Common myeloid progenitor, CD34-positive (primary cell): Measurements from ENCODE around the gene IL12A.

ENCODE experiments used
- CTCF ChIA-PET: fragments of 350-600 bp; sonication (Branson Sonifier 250); formaldehyde crosslinking; loops from one replicate; lab custom pipeline; 2021; ENCODE audit warnings: antibody characterized with exemption; lab: Charles Lee
- POLR2A ChIA-PET: fragments of 350-600 bp; sonication (Branson Sonifier 250); formaldehyde crosslinking; loops from one replicate; lab custom pipeline; 2021; ENCODE audit warnings: antibody characterized with exemption; lab: Charles Lee
- DNase-seq, 3 donors: peaks; one replicate each; pipeline versions ENCODE4 v3.0.0 to v3.0.0-alpha.2; 2013
- H3K27ac ChIP-seq, 2 experiments: 1 replicate in 1 of 2; 2 replicates in 1 of 2; pipeline ENCODE4 v1.7.0; 2013; ENCODE audit warnings: inconsistent platforms in 2 of 2, low read length in 2 of 2, mild to moderate bottlenecking in 2 of 2, low read depth in 1 of 2, moderate library complexity in 1 of 2; ENCODE audit not compliant: severe bottlenecking in 2 of 2, insufficient read depth in 1 of 2, poor library complexity in 1 of 2
- H3K27me3 ChIP-seq, 5 experiments: replicated peaks in 2 of 5; 1 replicate in 3 of 5; 2 replicates in 2 of 5; pipeline versions ENCODE4 v1.6.1 to v1.7.0; 2013; ENCODE audit warnings: low read length in 4 of 5, mild to moderate bottlenecking in 2 of 5, moderate library complexity in 2 of 5, inconsistent platforms in 1 of 5; ENCODE audit not compliant: insufficient read depth in 5 of 5, control insufficient read depth in 4 of 5
- H3K36me3 ChIP-seq, 4 experiments: 1 replicate in 2 of 4; 2 replicates in 2 of 4; pipeline versions ENCODE4 v1.6.1 to v1.7.0; 2013; ENCODE audit warnings: low read length in 3 of 4, control low read depth in 1 of 4, mild to moderate bottlenecking in 1 of 4; ENCODE audit not compliant: control insufficient read depth in 4 of 4, insufficient read depth in 4 of 4
- H3K4me1 ChIP-seq, 4 experiments: 1 replicate in 3 of 4; 2 replicates in 1 of 4; pipeline versions ENCODE4 v1.6.1 to v1.7.1; 2013; ENCODE audit warnings: low read length in 3 of 4, mild to moderate bottlenecking in 3 of 4, control low read depth in 1 of 4, inconsistent platforms in 1 of 4, moderate library complexity in 1 of 4; ENCODE audit not compliant: control insufficient read depth in 4 of 4, insufficient read depth in 4 of 4; ENCODE audit errors: control extremely low read depth in 1 of 4
- H3K4me3 ChIP-seq, 7 experiments: 1 replicate in 4 of 7; 2 replicates in 3 of 7; pipeline versions ENCODE4 v1.5.1 to v1.7.0; 2013; ENCODE audit warnings: mild to moderate bottlenecking in 7 of 7, low read length in 6 of 7, moderate library complexity in 6 of 7, inconsistent platforms in 2 of 7, low read depth in 2 of 7, control low read depth in 1 of 7; ENCODE audit not compliant: insufficient read depth in 4 of 7, control insufficient read depth in 1 of 7; ENCODE audit errors: extremely low read depth in 1 of 7
- H3K9me3 ChIP-seq, 5 experiments: 1 replicate in 4 of 5; 2 replicates in 1 of 5; pipeline versions ENCODE4 v1.6.1 to v1.7.1; 2013; ENCODE audit warnings: low read length in 4 of 5, mild to moderate bottlenecking in 2 of 5, inconsistent platforms in 1 of 5, low read depth in 1 of 5, moderate library complexity in 1 of 5; ENCODE audit not compliant: control insufficient read depth in 4 of 5, insufficient read depth in 2 of 5; ENCODE audit errors: control extremely low read depth in 1 of 5
- WGBS: methylation state at CpG from one replicate; pipeline ENCODE4 v1.1.5; 2013; ENCODE audit not compliant: insufficient coverage; 5-methylcytosine and 5-hydroxymethylcytosine counted together

Gene IL12A

GRCh38 chr3:160044121-160044520 lies 55.5 kb downstream of the IL12A start:
- peaks cover 0 to 31% (median 17%) of the 10 kb centered on the region in 4 experiments for H3K4me1 ChIP-seq
- no peaks in the 10 kb centered on the region for H3K36me3 ChIP-seq
- ChIA-PET CTCF (interaction anchor here (0.7 kb wide), 1 partner anchor 12 kb away, joined by 3 read pairs; no protein-coding TSS in a partner anchor), POLR2A (no interaction called here)
- H3K9me3 ChIP-seq: peaks cover 0 to 18% (median 4%) of the 10 kb centered on the region in 5 experiments
- peak in 1 of 3 donors; percentile 49 for DNase-seq
- 0% methylated on average over 1 of the region's 1 CpG for WGBS
- no peak overlapping the region for H3K27ac ChIP-seq
- peaks cover 0 to 6% (median 0%) of the 10 kb centered on the region in 5 experiments for H3K27me3 ChIP-seq
- no peak overlapping the region for H3K4me3 ChIP-seq
